HL-60 (cell line): ENCODE results near the gene SMIM36.

Source experiments
- GABPA ChIP-seq: IDR thresholded peaks from 2 replicates; pipeline ENCODE4 v1.6.1; 2012; ENCODE audit warnings: low read depth
- POLR2AphosphoS5 ChIP-seq: IDR thresholded peaks from 2 replicates; pipeline ENCODE4 v1.6.1; 2012; ENCODE audit warnings: low read depth
- TF ChIP-seq, protein P1 (sequence below): IDR thresholded peaks from one replicate; pipeline ENCODE4 v1.5.1; 2011; ENCODE audit warnings: low read length, control low read depth, inconsistent platforms; ENCODE audit not compliant: insufficient read depth
- TF ChIP-seq, protein P2 (sequence below): IDR thresholded peaks from 2 replicates; pipeline ENCODE4 v1.6.1; 2012; ENCODE audit warnings: low read depth; ENCODE audit not compliant: insufficient replicate concordance

DNA sequence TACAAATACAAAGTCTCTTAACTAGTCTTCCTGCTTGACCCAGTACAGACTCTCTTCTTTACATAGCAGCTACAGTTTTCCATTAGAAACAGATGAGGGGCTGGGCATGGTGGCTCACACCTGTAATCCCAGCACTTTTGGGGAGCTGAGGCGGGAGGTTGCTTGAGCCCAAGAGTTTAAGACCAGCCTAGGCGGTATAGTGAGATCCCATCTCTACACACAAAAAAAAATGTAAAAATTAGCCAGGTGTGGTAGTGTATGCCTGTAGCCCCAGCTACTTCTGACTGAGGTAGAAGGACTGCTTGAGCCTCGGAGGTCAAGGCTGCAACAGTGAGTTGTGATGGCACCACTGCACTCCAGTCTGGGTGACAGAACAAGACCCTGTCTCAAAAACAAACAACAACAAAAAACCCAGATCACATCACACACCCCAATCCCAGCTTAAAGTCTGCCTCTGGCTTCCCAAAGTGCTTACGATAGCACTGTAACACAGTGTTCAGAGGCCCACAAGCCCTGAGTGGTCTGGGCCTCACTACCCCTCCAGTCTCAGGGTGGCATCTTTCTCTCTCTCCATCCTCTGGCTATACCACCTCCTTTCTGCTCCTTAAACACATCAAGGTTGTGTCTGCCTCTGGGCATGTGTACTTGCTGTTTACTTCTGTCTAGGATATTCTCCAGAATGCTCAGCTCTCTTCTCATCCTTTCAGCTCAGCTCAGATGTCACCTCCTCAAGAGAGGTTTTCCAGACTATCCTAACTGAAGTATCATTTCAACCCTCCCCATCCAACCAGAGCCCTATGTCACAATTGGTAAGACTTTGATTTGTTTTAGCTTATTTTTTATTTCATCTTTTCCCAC lies 93.6 kb downstream of the SMIM36 start:
- TF ChIP-seq, protein P1, sequence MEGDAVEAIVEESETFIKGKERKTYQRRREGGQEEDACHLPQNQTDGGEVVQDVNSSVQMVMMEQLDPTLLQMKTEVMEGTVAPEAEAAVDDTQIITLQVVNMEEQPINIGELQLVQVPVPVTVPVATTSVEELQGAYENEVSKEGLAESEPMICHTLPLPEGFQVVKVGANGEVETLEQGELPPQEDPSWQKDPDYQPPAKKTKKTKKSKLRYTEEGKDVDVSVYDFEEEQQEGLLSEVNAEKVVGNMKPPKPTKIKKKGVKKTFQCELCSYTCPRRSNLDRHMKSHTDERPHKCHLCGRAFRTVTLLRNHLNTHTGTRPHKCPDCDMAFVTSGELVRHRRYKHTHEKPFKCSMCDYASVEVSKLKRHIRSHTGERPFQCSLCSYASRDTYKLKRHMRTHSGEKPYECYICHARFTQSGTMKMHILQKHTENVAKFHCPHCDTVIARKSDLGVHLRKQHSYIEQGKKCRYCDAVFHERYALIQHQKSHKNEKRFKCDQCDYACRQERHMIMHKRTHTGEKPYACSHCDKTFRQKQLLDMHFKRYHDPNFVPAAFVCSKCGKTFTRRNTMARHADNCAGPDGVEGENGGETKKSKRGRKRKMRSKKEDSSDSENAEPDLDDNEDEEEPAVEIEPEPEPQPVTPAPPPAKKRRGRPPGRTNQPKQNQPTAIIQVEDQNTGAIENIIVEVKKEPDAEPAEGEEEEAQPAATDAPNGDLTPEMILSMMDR, result no peak
- no peak for TF ChIP-seq POLR2AphosphoS5
- TF ChIP-seq, protein P2, sequence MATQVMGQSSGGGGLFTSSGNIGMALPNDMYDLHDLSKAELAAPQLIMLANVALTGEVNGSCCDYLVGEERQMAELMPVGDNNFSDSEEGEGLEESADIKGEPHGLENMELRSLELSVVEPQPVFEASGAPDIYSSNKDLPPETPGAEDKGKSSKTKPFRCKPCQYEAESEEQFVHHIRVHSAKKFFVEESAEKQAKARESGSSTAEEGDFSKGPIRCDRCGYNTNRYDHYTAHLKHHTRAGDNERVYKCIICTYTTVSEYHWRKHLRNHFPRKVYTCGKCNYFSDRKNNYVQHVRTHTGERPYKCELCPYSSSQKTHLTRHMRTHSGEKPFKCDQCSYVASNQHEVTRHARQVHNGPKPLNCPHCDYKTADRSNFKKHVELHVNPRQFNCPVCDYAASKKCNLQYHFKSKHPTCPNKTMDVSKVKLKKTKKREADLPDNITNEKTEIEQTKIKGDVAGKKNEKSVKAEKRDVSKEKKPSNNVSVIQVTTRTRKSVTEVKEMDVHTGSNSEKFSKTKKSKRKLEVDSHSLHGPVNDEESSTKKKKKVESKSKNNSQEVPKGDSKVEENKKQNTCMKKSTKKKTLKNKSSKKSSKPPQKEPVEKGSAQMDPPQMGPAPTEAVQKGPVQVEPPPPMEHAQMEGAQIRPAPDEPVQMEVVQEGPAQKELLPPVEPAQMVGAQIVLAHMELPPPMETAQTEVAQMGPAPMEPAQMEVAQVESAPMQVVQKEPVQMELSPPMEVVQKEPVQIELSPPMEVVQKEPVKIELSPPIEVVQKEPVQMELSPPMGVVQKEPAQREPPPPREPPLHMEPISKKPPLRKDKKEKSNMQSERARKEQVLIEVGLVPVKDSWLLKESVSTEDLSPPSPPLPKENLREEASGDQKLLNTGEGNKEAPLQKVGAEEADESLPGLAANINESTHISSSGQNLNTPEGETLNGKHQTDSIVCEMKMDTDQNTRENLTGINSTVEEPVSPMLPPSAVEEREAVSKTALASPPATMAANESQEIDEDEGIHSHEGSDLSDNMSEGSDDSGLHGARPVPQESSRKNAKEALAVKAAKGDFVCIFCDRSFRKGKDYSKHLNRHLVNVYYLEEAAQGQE, result no peak
- TF ChIP-seq GABPA, result no peak
